Activated CD8-positive, alpha-beta memory T cell treated with anti-CD3 and anti-CD28 coated beads for 24 hours (primary cell): ENCODE results near the gene TLK1.
"Not testable (repeated sequence)": the region's sequence is repeated elsewhere in the genome, so short reads cannot be mapped to it uniquely, and the experiment has no call there.

Source experiments
- DNase-seq: peaks from one replicate; pipeline ENCODE4 v3.0.0-alpha.2; 2020

The TLK1 gene

GRCh38 chr2:171076422-171076821, 84.3 kb downstream of the TLK1 start:
- DNase-seq: not testable (repeated sequence)

- DNase-seq: no peak
Measured at GRCh38 chr2:171072164-171072563, 88.5 kb downstream of the TLK1 start.

GRCh38 chr2:171069286-171069956, 91.3 kb downstream of the TLK1 start:
- DNase-seq: no peak

- no peak for DNase-seq
Measured at GRCh38 chr2:171066110-171066509, 94.6 kb downstream of the TLK1 start.

GRCh38 chr2:171057575-171057974, 103.1 kb downstream of the TLK1 start:
- DNase-seq: no peak

- no peak for DNase-seq
Measured at GRCh38 chr2:171056307-171056706, 104.4 kb downstream of the TLK1 start.

GRCh38 chr2:171049691-171050090, 111.0 kb downstream of the TLK1 start:
- no peak for DNase-seq

GRCh38 chr2:171046048-171046560, 114.6 kb downstream of the TLK1 start:
- no peak for DNase-seq

- DNase-seq: no peak
Measured at GRCh38 chr2:171044416-171044815, 116.3 kb downstream of the TLK1 start.

GRCh38 chr2:171042253-171042969, 118.3 kb downstream of the TLK1 start:
- no peak for DNase-seq

- DNase-seq: no peak
Measured at GRCh38 chr2:171036532-171036931, 124.2 kb downstream of the TLK1 start.

GRCh38 chr2:171034315-171034714, 126.4 kb downstream of the TLK1 start:
- no peak for DNase-seq

- no peak for DNase-seq
Measured at GRCh38 chr2:171025214-171025613, 135.5 kb downstream of the TLK1 start.

- DNase-seq: no peak
Measured at GRCh38 chr2:171018522-171018921, 142.2 kb downstream of the TLK1 start.

GRCh38 chr2:171016125-171016524, 144.6 kb downstream of the TLK1 start:
- DNase-seq: no peak

GRCh38 chr2:171013851-171014250, 146.8 kb downstream of the TLK1 start:
- no peak for DNase-seq

- DNase-seq: no peak
Measured at GRCh38 chr2:171009386-171009785, 151.3 kb downstream of the TLK1 start.

GRCh38 chr2:171008550-171009205, 152.0 kb downstream of the TLK1 start:
- no peak for DNase-seq

- DNase-seq: no peak
Measured at GRCh38 chr2:171004833-171005232, 155.9 kb downstream of the TLK1 start.

GRCh38 chr2:171004363-171004762, 156.3 kb downstream of the TLK1 start:
- no peak for DNase-seq

GRCh38 chr2:170999654-171000053, 161.0 kb downstream of the TLK1 start:
- DNase-seq: no peak

GRCh38 chr2:170997893-170998597, 162.6 kb downstream of the TLK1 start:
- no peak for DNase-seq

- no peak for DNase-seq
Measured at GRCh38 chr2:170996316-170996715, 164.4 kb downstream of the TLK1 start.
